OCI-LY3 (cell line): ENCODE data around the gene AGR3.

Source experiments
- H2AFZ ChIP-seq: fragments of 200-600, 300-600 bp; shearing (Covaris generic); 2 replicates; pipeline ENCODE4 v1.6.0; 2014; ENCODE audit warnings: antibody characterized with exemption, low read depth, low read length
- H3K27ac ChIP-seq: fragments of 200-600, 300-600 bp; sonication (generic); 2 replicates; pipeline ENCODE4 v1.5.1; 2014; ENCODE audit warnings: mild to moderate bottlenecking, low read length, moderate library complexity, mixed read lengths
- H3K27me3 ChIP-seq: fragments of 200-600, 300-600 bp; sonication (generic); 2 replicates; pipeline ENCODE4 v1.6.1; 2014; ENCODE audit warnings: low read depth, low read length, mixed read lengths
- H3K36me3 ChIP-seq: fragments of 200-600, 300-600 bp; sonication (generic); replicated peaks from 2 replicates; pipeline ENCODE3; 2014; ENCODE audit warnings: low read depth, low read length, mixed read lengths
- H3K4me1 ChIP-seq: fragments of 300-600, 200-600 bp; sonication (generic); 2 replicates; pipeline ENCODE4 v1.6.1; 2014; ENCODE audit warnings: low read length, mixed read lengths
- H3K4me2 ChIP-seq: fragments of 200-600, 300-600 bp; sonication (generic); 2 replicates; pipeline ENCODE4 v1.6.1; 2014; ENCODE audit warnings: low read length, mixed read lengths
- H3K4me3 ChIP-seq: fragments of 300-600, 200-600 bp; sonication (generic); 2 replicates; pipeline ENCODE4 v1.5.1; 2014; ENCODE audit warnings: antibody characterized with exemption, mild to moderate bottlenecking, low read length, moderate library complexity
- H3K79me2 ChIP-seq: fragments of 300-600, 200-600 bp; shearing (Covaris generic); 2 replicates; pipeline ENCODE4 v1.6.1; 2014; ENCODE audit warnings: mild to moderate bottlenecking, low read length, mixed read lengths
- H3K9ac ChIP-seq: fragments of 300-600, 200-600 bp; shearing (Covaris generic); 2 replicates; pipeline ENCODE4 v1.6.0; 2014; ENCODE audit warnings: mild to moderate bottlenecking, low read length, moderate library complexity
- H3K9me3 ChIP-seq: fragments of 200-600, 300-600 bp; shearing (Covaris generic); 2 replicates; pipeline ENCODE4 v1.6.1; 2014; ENCODE audit warnings: low read length, mixed read lengths; ENCODE audit not compliant: insufficient read depth
- H4K20me1 ChIP-seq: fragments of 200-600, 300-600 bp; sonication (generic); 2 replicates; pipeline ENCODE4 v1.6.1; 2016; ENCODE audit warnings: low read length, mixed read lengths; ENCODE audit not compliant: insufficient read depth
- CTCF ChIP-seq: fragments of 200-600, 300-600 bp; sonication (generic); IDR thresholded peaks from 2 replicates; pipeline ENCODE4 v1.5.1; 2014; ENCODE audit warnings: antibody characterized with exemption, low read length, low read depth
- EZH2phosphoT487 ChIP-seq: fragments of 200-600 bp; shearing (Covaris generic); IDR thresholded peaks from 2 replicates; pipeline ENCODE4 v1.6.1; 2018; ENCODE audit warnings: antibody characterized with exemption, mixed run types, low read depth

Gene AGR3

GRCh38 chr7:16921151-16921550 lies 39.4 kb upstream of the AGR3 start:
- Histone ChIP-seq H3K4me2 (no peak overlapping the region), H2AFZ (no peak overlapping the region)

GRCh38 chr7:16919440-16919839 lies 37.7 kb upstream of the AGR3 start:
- Histone ChIP-seq H3K4me1 (peaks cover 19% of the 10 kb centered on the region), H3K27ac (no peak overlapping the region), H3K4me3 (no peak overlapping the region), H3K79me2 (no peaks in the 10 kb centered on the region), H2AFZ (no peak overlapping the region), H3K9me3 (no peaks in the 10 kb centered on the region), H3K4me2 (no peak overlapping the region), H3K9ac (no peak overlapping the region), H3K27me3 (no peaks in the 10 kb centered on the region), H4K20me1 (no peaks in the 10 kb centered on the region), H3K36me3 (no peaks in the 10 kb centered on the region)
- TF ChIP-seq EZH2phosphoT487 (no peak), CTCF (no peak)

More at GRCh38 chr7:16921151-16921550, 39.4 kb upstream of the AGR3 start:
- H3K27ac ChIP-seq, result no peak overlapping the region
- H3K4me3 ChIP-seq, result no peak overlapping the region
- H3K4me1 ChIP-seq, result peaks cover 14% of the 10 kb centered on the region
- H3K27me3 ChIP-seq, result no peaks in the 10 kb centered on the region
- no peaks in the 10 kb centered on the region for H3K79me2 ChIP-seq
- H3K9me3 ChIP-seq, result no peaks in the 10 kb centered on the region
- H4K20me1 ChIP-seq, result no peaks in the 10 kb centered on the region
- no peaks in the 10 kb centered on the region for H3K36me3 ChIP-seq
- TF ChIP-seq CTCF, result no peak
- TF ChIP-seq EZH2phosphoT487, result no peak
- no peak overlapping the region for H3K9ac ChIP-seq

- H3K9me3 ChIP-seq, result no peaks in the 10 kb centered on the region
- H3K36me3 ChIP-seq, result no peaks in the 10 kb centered on the region
- H3K4me3 ChIP-seq, result no peak overlapping the region
- TF ChIP-seq EZH2phosphoT487 (no peak), CTCF (peak; percentile 72)
- H3K9ac ChIP-seq, result no peak overlapping the region
- H3K4me1 ChIP-seq, result peaks cover 19% of the 10 kb centered on the region
- H2AFZ ChIP-seq, result no peak overlapping the region
- no peak overlapping the region for H3K27ac ChIP-seq
- no peak overlapping the region for H3K4me2 ChIP-seq
- H3K27me3 ChIP-seq, result no peaks in the 10 kb centered on the region
- H4K20me1 ChIP-seq, result no peaks in the 10 kb centered on the region
- H3K79me2 ChIP-seq, result no peaks in the 10 kb centered on the region
Measured at GRCh38 chr7:16918288-16918895, 36.6 kb upstream of the AGR3 start.

GRCh38 chr7:16916738-16917137 lies 35.0 kb upstream of the AGR3 start:
- no peaks in the 10 kb centered on the region for H3K79me2 ChIP-seq
- H3K9ac ChIP-seq, result no peak overlapping the region
- H3K36me3 ChIP-seq, result no peaks in the 10 kb centered on the region
- no peak overlapping the region for H3K4me2 ChIP-seq
- H4K20me1 ChIP-seq, result no peaks in the 10 kb centered on the region
- no peak overlapping the region for H3K4me3 ChIP-seq
- no peak overlapping the region for H3K27ac ChIP-seq
- TF ChIP-seq EZH2phosphoT487 (no peak), CTCF (no peak)
- no peaks in the 10 kb centered on the region for H3K9me3 ChIP-seq
- no peaks in the 10 kb centered on the region for H3K27me3 ChIP-seq
- H2AFZ ChIP-seq, result no peak overlapping the region
- peaks cover 11% of the 10 kb centered on the region for H3K4me1 ChIP-seq
